SK-N-SH treated with all-trans-retinoic acid at 6 μM for 48 hours (cell line): ENCODE measurements around the gene DHX16.
A peak's percentile ranks its signal among the peaks of the same experiment; 100 is the strongest.

Experiments
- ATAC-seq: fragments of 200-7000 bp; cut with Tn5 transposase; 3 replicates; pipeline ENCODE4 v1.9.1; 2020; ENCODE audit warnings: mild to moderate bottlenecking, moderate library complexity
- ARNTL ChIP-seq: fragments of 450-650 bp; formaldehyde crosslinking; IDR thresholded peaks from 2 replicates; pipeline ENCODE4 v1.5.0; 2020; ENCODE audit warnings: low read depth, mild to moderate bottlenecking, moderate library complexity, borderline replicate concordance
- BACH2 ChIP-seq: fragments of 250-450 bp; sonication (Bioruptor Pico); IDR thresholded peaks from 2 replicates; pipeline ENCODE4 v1.9.0; 2021; ENCODE audit warnings: mild to moderate bottlenecking, borderline replicate concordance
- CSDC2 ChIP-seq: fragments of 250-450 bp; sonication (Bioruptor Pico); IDR thresholded peaks from 2 replicates; pipeline ENCODE4 v1.5.0; 2020; ENCODE audit warnings: mild to moderate bottlenecking, moderate library complexity
- ESRRG ChIP-seq: fragments of 250-450 bp; sonication (Bioruptor Pico); IDR thresholded peaks from 2 replicates; pipeline ENCODE4 v1.6.1; 2021; ENCODE audit warnings: mild to moderate bottlenecking
- GLIS3 ChIP-seq: fragments of 250-450 bp; sonication (Bioruptor Pico); IDR thresholded peaks from 2 replicates; pipeline ENCODE4 v1.5.0; 2020; ENCODE audit warnings: mild to moderate bottlenecking, moderate library complexity
- ISL1 ChIP-seq: fragments of 250-450 bp; sonication (Bioruptor Pico); IDR thresholded peaks from 2 replicates; pipeline ENCODE4 v2.1.2; 2022; ENCODE audit warnings: mild to moderate bottlenecking, moderate library complexity
- OSR1 ChIP-seq: fragments of 250-450 bp; sonication (Bioruptor Pico); IDR thresholded peaks from 2 replicates; pipeline ENCODE4 v1.8.0; 2022; ENCODE audit warnings: moderate library complexity, mild to moderate bottlenecking, inconsistent platforms
- PPARA ChIP-seq: fragments of 250-450 bp; sonication (Bioruptor Pico); IDR thresholded peaks from 2 replicates; pipeline ENCODE4 v1.5.0; 2020; ENCODE audit warnings: mild to moderate bottlenecking, borderline replicate concordance
- RARB ChIP-seq: fragments of 250-450 bp; sonication (Bioruptor Pico); IDR thresholded peaks from 2 replicates; pipeline ENCODE4 v1.8.0; 2021; ENCODE audit warnings: mild to moderate bottlenecking, moderate library complexity
- SNAI2 ChIP-seq: fragments of 250-450 bp; sonication (Bioruptor Pico); IDR thresholded peaks from 2 replicates; pipeline ENCODE4 v1.5.0; 2020; ENCODE audit warnings: mild to moderate bottlenecking, moderate library complexity
- TCF4 ChIP-seq: fragments of 250-450 bp; sonication (Bioruptor Pico); IDR thresholded peaks from 2 replicates; pipeline ENCODE4 v1.8.0; 2021; ENCODE audit warnings: mild to moderate bottlenecking, moderate library complexity, borderline replicate concordance
- TOX ChIP-seq: fragments of 250-450 bp; sonication (Bioruptor Pico); IDR thresholded peaks from 2 replicates; pipeline ENCODE4 v1.8.0; 2021; ENCODE audit warnings: mild to moderate bottlenecking, moderate library complexity, borderline replicate concordance
- ZC3H10 ChIP-seq: fragments of 250-450 bp; sonication (Bioruptor Pico); IDR thresholded peaks from 2 replicates; pipeline ENCODE4 v1.5.1; 2021; ENCODE audit warnings: mild to moderate bottlenecking, moderate library complexity
- ZFP3 ChIP-seq: fragments of 250-450 bp; sonication (Bioruptor Pico); IDR thresholded peaks from 2 replicates; pipeline ENCODE4 v1.5.0; 2020; ENCODE audit warnings: mild to moderate bottlenecking, moderate library complexity
- ZFP30 ChIP-seq: fragments of 450-650 bp; formaldehyde crosslinking; IDR thresholded peaks from 2 replicates; pipeline ENCODE4 v1.5.0; 2022; ENCODE audit warnings: mild to moderate bottlenecking, moderate library complexity
- ZNF565 ChIP-seq: fragments of 450-650 bp; formaldehyde crosslinking; conservative IDR thresholded peaks from 2 replicates; pipeline ENCODE4 v1.5.0; 2020; ENCODE audit warnings: low read depth, mild to moderate bottlenecking, moderate library complexity
- ZNF70 ChIP-seq: fragments of 450-650 bp; formaldehyde crosslinking; IDR thresholded peaks from 2 replicates; pipeline ENCODE4 v1.5.0; 2020; ENCODE audit warnings: mild to moderate bottlenecking, moderate library complexity
- ZNF8 ChIP-seq: fragments of 450-650 bp; formaldehyde crosslinking; IDR thresholded peaks from 2 replicates; pipeline ENCODE4 v1.5.0; 2020; ENCODE audit warnings: mild to moderate bottlenecking, moderate library complexity
- TF ChIP-seq, protein P1 (sequence below): fragments of 250-450 bp; sonication (Bioruptor Pico); IDR thresholded peaks from 2 replicates; pipeline ENCODE4 v1.8.0; 2021; ENCODE audit warnings: low read depth, mild to moderate bottlenecking, moderate library complexity, borderline replicate concordance
- TF ChIP-seq, protein P2 (sequence below): fragments of 250-450 bp; sonication (Bioruptor Pico); IDR thresholded peaks from 2 replicates; pipeline ENCODE4 v1.5.0; 2020; ENCODE audit warnings: mild to moderate bottlenecking, moderate library complexity
- TF ChIP-seq, protein P3 (sequence below): fragments of 250-450 bp; sonication (Bioruptor Pico); IDR thresholded peaks from 2 replicates; pipeline ENCODE4 v1.5.1; 2020; ENCODE audit warnings: low read depth, mild to moderate bottlenecking, moderate library complexity
- TF ChIP-seq, protein P4 (sequence below): fragments of 250-450 bp; sonication (Bioruptor Pico); IDR thresholded peaks from 2 replicates; pipeline ENCODE4 v1.8.0; 2020; ENCODE audit warnings: mild to moderate bottlenecking, moderate library complexity, borderline replicate concordance
- TF ChIP-seq, protein P5 (sequence below): fragments of 250-450 bp; sonication (Bioruptor Pico); IDR thresholded peaks from 2 replicates; pipeline ENCODE4 v1.5.1; 2021; ENCODE audit warnings: mild to moderate bottlenecking, moderate library complexity

The DHX16 gene

DNA sequence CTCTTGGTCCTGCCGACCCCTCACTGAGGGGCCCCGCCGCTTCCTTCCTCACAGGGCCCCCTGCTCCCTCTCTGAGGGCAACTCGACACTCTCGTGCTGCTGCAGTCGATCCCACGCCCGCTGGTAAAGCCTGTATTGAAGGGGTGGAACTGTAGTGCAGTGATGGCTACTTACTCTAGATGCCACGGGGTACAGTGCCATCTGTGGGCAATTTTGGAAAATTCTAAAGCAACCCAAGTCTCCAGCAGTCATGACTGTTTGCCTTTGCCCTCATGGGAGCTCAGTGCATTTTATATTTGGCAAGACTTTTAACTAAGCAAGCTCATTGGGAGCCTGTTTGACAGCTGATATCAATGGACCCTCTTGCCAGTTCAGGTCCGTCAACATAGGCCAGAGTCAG, 32.3 kb downstream of the DHX16 start:
- TF ChIP-seq TOX (CRISPR knock-in tag) (no peak), ZNF70 (no peak), ZNF8 (CRISPR knock-in tag) (no peak), RARB (CRISPR knock-in tag) (no peak), ARNTL (CRISPR knock-in tag) (no peak), ISL1 (no peak), CSDC2 (CRISPR knock-in tag) (no peak), OSR1 (CRISPR knock-in tag) (no peak), ZFP30 (no peak), SNAI2 (no peak), ZC3H10 (no peak), PPARA (no peak)
- TF ChIP-seq, protein P1, sequence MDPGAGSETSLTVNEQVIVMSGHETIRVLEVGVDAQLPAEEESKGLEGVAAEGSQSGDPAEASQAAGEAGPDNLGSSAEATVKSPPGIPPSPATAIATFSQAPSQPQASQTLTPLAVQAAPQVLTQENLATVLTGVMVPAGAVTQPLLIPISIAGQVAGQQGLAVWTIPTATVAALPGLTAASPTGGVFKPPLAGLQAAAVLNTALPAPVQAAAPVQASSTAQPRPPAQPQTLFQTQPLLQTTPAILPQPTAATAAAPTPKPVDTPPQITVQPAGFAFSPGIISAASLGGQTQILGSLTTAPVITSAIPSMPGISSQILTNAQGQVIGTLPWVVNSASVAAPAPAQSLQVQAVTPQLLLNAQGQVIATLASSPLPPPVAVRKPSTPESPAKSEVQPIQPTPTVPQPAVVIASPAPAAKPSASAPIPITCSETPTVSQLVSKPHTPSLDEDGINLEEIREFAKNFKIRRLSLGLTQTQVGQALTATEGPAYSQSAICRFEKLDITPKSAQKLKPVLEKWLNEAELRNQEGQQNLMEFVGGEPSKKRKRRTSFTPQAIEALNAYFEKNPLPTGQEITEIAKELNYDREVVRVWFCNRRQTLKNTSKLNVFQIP: no peak
- TF ChIP-seq, protein P2, sequence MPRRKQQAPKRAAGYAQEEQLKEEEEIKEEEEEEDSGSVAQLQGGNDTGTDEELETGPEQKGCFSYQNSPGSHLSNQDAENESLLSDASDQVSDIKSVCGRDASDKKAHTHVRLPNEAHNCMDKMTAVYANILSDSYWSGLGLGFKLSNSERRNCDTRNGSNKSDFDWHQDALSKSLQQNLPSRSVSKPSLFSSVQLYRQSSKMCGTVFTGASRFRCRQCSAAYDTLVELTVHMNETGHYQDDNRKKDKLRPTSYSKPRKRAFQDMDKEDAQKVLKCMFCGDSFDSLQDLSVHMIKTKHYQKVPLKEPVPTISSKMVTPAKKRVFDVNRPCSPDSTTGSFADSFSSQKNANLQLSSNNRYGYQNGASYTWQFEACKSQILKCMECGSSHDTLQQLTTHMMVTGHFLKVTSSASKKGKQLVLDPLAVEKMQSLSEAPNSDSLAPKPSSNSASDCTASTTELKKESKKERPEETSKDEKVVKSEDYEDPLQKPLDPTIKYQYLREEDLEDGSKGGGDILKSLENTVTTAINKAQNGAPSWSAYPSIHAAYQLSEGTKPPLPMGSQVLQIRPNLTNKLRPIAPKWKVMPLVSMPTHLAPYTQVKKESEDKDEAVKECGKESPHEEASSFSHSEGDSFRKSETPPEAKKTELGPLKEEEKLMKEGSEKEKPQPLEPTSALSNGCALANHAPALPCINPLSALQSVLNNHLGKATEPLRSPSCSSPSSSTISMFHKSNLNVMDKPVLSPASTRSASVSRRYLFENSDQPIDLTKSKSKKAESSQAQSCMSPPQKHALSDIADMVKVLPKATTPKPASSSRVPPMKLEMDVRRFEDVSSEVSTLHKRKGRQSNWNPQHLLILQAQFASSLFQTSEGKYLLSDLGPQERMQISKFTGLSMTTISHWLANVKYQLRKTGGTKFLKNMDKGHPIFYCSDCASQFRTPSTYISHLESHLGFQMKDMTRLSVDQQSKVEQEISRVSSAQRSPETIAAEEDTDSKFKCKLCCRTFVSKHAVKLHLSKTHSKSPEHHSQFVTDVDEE (CRISPR knock-in tag): no peak
- TF ChIP-seq, protein P3, sequence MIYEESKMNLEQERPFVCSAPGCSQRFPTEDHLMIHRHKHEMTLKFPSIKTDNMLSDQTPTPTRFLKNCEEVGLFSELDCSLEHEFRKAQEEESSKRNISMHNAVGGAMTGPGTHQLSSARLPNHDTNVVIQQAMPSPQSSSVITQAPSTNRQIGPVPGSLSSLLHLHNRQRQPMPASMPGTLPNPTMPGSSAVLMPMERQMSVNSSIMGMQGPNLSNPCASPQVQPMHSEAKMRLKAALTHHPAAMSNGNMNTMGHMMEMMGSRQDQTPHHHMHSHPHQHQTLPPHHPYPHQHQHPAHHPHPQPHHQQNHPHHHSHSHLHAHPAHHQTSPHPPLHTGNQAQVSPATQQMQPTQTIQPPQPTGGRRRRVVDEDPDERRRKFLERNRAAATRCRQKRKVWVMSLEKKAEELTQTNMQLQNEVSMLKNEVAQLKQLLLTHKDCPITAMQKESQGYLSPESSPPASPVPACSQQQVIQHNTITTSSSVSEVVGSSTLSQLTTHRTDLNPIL (CRISPR knock-in tag): no peak
- peak; percentile 28; the same call in 1 of the 3 replicates for ATAC-seq

DNA sequence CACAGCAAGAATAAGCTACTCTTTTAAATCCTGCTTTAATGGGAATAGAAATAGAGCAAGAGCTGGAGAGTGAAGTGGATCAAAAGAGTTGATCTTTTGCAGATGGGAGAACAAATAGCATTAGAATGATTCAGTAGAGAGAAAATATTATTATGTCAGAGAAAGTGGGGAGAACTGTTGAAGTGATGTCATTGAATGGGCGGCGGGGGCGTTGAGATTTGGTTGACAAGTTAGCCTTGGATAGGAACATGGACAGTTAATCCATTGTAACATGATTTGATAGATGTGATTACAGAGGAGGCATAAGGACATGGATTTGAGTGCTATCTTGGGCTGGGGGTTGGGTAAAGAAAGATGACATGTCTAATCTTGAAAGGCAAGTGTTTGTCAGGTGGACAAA, 37.0 kb downstream of the DHX16 start:
- TF ChIP-seq GLIS3 (CRISPR knock-in tag): no peak
- TF ChIP-seq PPARA: no peak
- TF ChIP-seq, protein P2 (CRISPR knock-in tag): no peak
- TF ChIP-seq, protein P4, sequence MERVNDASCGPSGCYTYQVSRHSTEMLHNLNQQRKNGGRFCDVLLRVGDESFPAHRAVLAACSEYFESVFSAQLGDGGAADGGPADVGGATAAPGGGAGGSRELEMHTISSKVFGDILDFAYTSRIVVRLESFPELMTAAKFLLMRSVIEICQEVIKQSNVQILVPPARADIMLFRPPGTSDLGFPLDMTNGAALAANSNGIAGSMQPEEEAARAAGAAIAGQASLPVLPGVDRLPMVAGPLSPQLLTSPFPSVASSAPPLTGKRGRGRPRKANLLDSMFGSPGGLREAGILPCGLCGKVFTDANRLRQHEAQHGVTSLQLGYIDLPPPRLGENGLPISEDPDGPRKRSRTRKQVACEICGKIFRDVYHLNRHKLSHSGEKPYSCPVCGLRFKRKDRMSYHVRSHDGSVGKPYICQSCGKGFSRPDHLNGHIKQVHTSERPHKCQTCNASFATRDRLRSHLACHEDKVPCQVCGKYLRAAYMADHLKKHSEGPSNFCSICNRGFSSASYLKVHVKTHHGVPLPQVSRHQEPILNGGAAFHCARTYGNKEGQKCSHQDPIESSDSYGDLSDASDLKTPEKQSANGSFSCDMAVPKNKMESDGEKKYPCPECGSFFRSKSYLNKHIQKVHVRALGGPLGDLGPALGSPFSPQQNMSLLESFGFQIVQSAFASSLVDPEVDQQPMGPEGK (CRISPR knock-in tag): no peak
- no peak for TF ChIP-seq ISL1
- TF ChIP-seq, protein P5, sequence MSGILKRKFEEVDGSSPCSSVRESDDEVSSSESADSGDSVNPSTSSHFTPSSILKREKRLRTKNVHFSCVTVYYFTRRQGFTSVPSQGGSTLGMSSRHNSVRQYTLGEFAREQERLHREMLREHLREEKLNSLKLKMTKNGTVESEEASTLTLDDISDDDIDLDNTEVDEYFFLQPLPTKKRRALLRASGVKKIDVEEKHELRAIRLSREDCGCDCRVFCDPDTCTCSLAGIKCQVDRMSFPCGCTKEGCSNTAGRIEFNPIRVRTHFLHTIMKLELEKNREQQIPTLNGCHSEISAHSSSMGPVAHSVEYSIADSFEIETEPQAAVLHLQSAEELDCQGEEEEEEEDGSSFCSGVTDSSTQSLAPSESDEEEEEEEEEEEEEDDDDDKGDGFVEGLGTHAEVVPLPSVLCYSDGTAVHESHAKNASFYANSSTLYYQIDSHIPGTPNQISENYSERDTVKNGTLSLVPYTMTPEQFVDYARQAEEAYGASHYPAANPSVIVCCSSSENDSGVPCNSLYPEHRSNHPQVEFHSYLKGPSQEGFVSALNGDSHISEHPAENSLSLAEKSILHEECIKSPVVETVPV (CRISPR knock-in tag): no peak
- no peak for TF ChIP-seq BACH2 (CRISPR knock-in tag)
- TF ChIP-seq TOX (CRISPR knock-in tag): no peak
- no peak for TF ChIP-seq ZNF8 (CRISPR knock-in tag)
- no peak for TF ChIP-seq ESRRG (CRISPR knock-in tag)
- TF ChIP-seq, protein P3 (CRISPR knock-in tag): no peak
- no peak for TF ChIP-seq ZNF565 (CRISPR knock-in tag)
- TF ChIP-seq CSDC2 (CRISPR knock-in tag): no peak
- no peak for TF ChIP-seq RARB (CRISPR knock-in tag)
- no peak for TF ChIP-seq ZFP3
- TF ChIP-seq TCF4 (CRISPR knock-in tag): no peak
- TF ChIP-seq OSR1 (CRISPR knock-in tag): no peak
- TF ChIP-seq, protein P1: no peak
- no peak for TF ChIP-seq SNAI2
- TF ChIP-seq ZFP30: no peak
- no peak for ATAC-seq
